SK-N-SH (cell line): ENCODE results near the gene C21orf91. TPM values are rescaled to one million over a fixed set of nuclear protein-coding genes. Genes with fewer than 3 reads are reported as not detected.

Source experiments
- CTCF ChIA-PET: fragments of 300-600, 350-600 bp; formaldehyde crosslinking; extraction: SDS; loops from one replicate; lab custom pipeline; 2021; lab: Yijun Ruan, JAX
- POLR2A ChIA-PET: fragments of 350-600 bp; sonication (Branson Sonifier 250); formaldehyde crosslinking; extraction: SDS; loops from one replicate; lab custom pipeline; 2020; ENCODE audit warnings: antibody characterized with exemption, inconsistent platforms; lab: Yijun Ruan, JAX
- DNase-seq: peaks from one replicate; pipeline ENCODE4 v3.0.0; 2012
- H2AFZ ChIP-seq: fragments of 200-600 bp; sonication (generic); 2 replicates; pipeline ENCODE4 v1.8.1; 2016; ENCODE audit warnings: antibody characterized with exemption, mild to moderate bottlenecking, low read depth
- H3F3A ChIP-seq: fragments of 200-600 bp; sonication (generic); replicated peaks from 2 replicates; pipeline ENCODE3; 2016; ENCODE audit warnings: antibody characterized with exemption, mild to moderate bottlenecking; ENCODE audit not compliant: insufficient read depth
- H3K27ac ChIP-seq, 2 experiments: fragments of 200-500 bp in 1 of 2; fragments of 200-600 bp in 1 of 2; sonication (Bioruptor generic) in 1 of 2; sonication (generic), shearing (Covaris generic) in 1 of 2; 2 replicates each; pipeline versions ENCODE4 v1.5.1 to v1.6.1; 2014 to 2016; ENCODE audit warnings: low read depth in 2 of 2, inconsistent platforms in 1 of 2, low read length in 1 of 2, mild to moderate bottlenecking in 1 of 2, mixed read lengths in 1 of 2
- H3K27me3 ChIP-seq: fragments of 200-600 bp; sonication (generic), shearing (Covaris generic); 2 replicates; pipeline ENCODE4 v1.6.1; 2016; ENCODE audit warnings: mixed run types; ENCODE audit not compliant: insufficient read depth
- H3K36me3 ChIP-seq, 2 experiments: fragments of 200-500 bp in 1 of 2; fragments of 200-600 bp in 1 of 2; sonication (Bioruptor generic) in 1 of 2; sonication (generic) in 1 of 2; replicated peaks in 1 of 2; 2 replicates each; pipeline versions ENCODE3 to v1.5.1; 2014 to 2016; ENCODE audit warnings: low read length in 1 of 2, mild to moderate bottlenecking in 1 of 2; ENCODE audit not compliant: insufficient read depth in 2 of 2, control insufficient read depth in 1 of 2
- H3K4me1 ChIP-seq, 2 experiments: fragments of 200-500 bp in 1 of 2; fragments of 200-600 bp in 1 of 2; sonication (Bioruptor generic) in 1 of 2; sonication (generic), shearing (Covaris generic) in 1 of 2; 2 replicates each; pipeline versions ENCODE4 v1.5.1 to v1.6.1; 2014 to 2016; ENCODE audit warnings: low read depth in 1 of 2, low read length in 1 of 2, mixed run types in 1 of 2; ENCODE audit not compliant: insufficient read depth in 2 of 2, control insufficient read depth in 1 of 2
- H3K4me2 ChIP-seq: fragments of 200-600 bp; sonication (generic), shearing (Covaris generic); 2 replicates; pipeline ENCODE4 v1.6.1; 2017; ENCODE audit warnings: mixed run types
- H3K4me3 ChIP-seq, 2 experiments: fragments of 200-500 bp in 1 of 2; fragments of 200-600 bp in 1 of 2; sonication (Bioruptor generic) in 1 of 2; sonication (generic), shearing (Covaris generic) in 1 of 2; 2 replicates each; pipeline versions ENCODE4 v1.5.1 to v1.8.1; 2014 to 2016; ENCODE audit warnings: low read depth in 2 of 2, inconsistent platforms in 1 of 2, low read length in 1 of 2, mild to moderate bottlenecking in 1 of 2, mixed read lengths in 1 of 2, moderate library complexity in 1 of 2
- H3K79me2 ChIP-seq: fragments of 200-600 bp; sonication (generic); 2 replicates; pipeline ENCODE4 v1.8.1; 2017; ENCODE audit warnings: mild to moderate bottlenecking; ENCODE audit not compliant: insufficient read depth
- H3K9ac ChIP-seq: fragments of 200-600 bp; sonication (generic); 2 replicates; pipeline ENCODE4 v1.6.1; 2017; ENCODE audit warnings: mixed run types
- H3K9me2 ChIP-seq: fragments of 200-600 bp; sonication (generic); 2 replicates; pipeline ENCODE4 v1.6.1; 2017; ENCODE audit warnings: mixed run types
- H3K9me3 ChIP-seq: fragments of 200-600 bp; sonication (generic); 2 replicates; pipeline ENCODE4 v1.6.1; 2017; ENCODE audit warnings: mixed run types, mild to moderate bottlenecking, moderate library complexity
- H4K20me1 ChIP-seq: fragments of 200-600 bp; sonication (generic); 2 replicates; pipeline ENCODE4 v1.6.1; 2017; ENCODE audit warnings: mild to moderate bottlenecking, mixed run types; ENCODE audit not compliant: insufficient read depth
- EZH2phosphoT487 ChIP-seq: fragments of 200-600 bp; sonication (generic); IDR thresholded peaks from 2 replicates; pipeline ENCODE4 v1.6.1; 2017; ENCODE audit warnings: low read depth, mixed run types, mild to moderate bottlenecking, antibody characterized with exemption, moderate library complexity, borderline replicate concordance
- FOSL2 ChIP-seq: IDR thresholded peaks from 2 replicates; pipeline ENCODE4 v1.4.0; 2012; ENCODE audit warnings: low read depth, mild to moderate bottlenecking, moderate library complexity, borderline replicate concordance
- FOXJ3 ChIP-seq: sonication (generic); formaldehyde crosslinking; IDR thresholded peaks from 2 replicates; pipeline ENCODE4 v1.5.1; 2020; ENCODE audit warnings: mild to moderate bottlenecking, missing genetic modification reagents
- FOXM1 ChIP-seq: IDR thresholded peaks from 2 replicates; pipeline ENCODE4 v1.4.0; 2012; ENCODE audit warnings: low read depth, mild to moderate bottlenecking
- MXI1 ChIP-seq: IDR thresholded peaks from 2 replicates; pipeline ENCODE4 v1.6.1; 2012; ENCODE audit warnings: mild to moderate bottlenecking, low read depth, low read length, improper control_type of control experiment
- NFIC ChIP-seq: IDR thresholded peaks from 2 replicates; pipeline ENCODE4 v1.4.0; 2012; ENCODE audit warnings: borderline replicate concordance
- POLR2AphosphoS5 ChIP-seq: IDR thresholded peaks from 2 replicates; pipeline ENCODE4 v1.6.1; 2012; ENCODE audit warnings: low read depth, low read length
- RXRA ChIP-seq: IDR thresholded peaks from 2 replicates; pipeline ENCODE4 v1.4.0; 2012; ENCODE audit warnings: low read depth, mild to moderate bottlenecking, borderline replicate concordance
- SIN3A ChIP-seq: IDR thresholded peaks from 2 replicates; pipeline ENCODE4 v1.6.1; 2012; ENCODE audit warnings: low read depth, mild to moderate bottlenecking, low read length, moderate library complexity, borderline replicate concordance
- SMC3 ChIP-seq: IDR thresholded peaks from 2 replicates; pipeline ENCODE4 v1.6.1; 2012; ENCODE audit warnings: low read depth, low read length, improper control_type of control experiment
- WGBS: methylation state at CpG from one replicate; pipeline ENCODE4 v1.1.6; 2017; ENCODE audit warnings: low lambda C conversion rate; 5-methylcytosine and 5-hydroxymethylcytosine counted together
- polyA plus RNA-seq, 3 experiments: library from polyadenylated mRNA; depleted of rRNA; stranded (reverse); fragments of >200 nt; gene quantifications; 2 replicates each; pipeline ENCODE4 v1.2.3, GENCODE V29; 2012
- TF ChIP-seq, protein P1 (sequence below): IDR thresholded peaks from 2 replicates; pipeline ENCODE4 v1.4.0; 2012; ENCODE audit warnings: low read depth
- TF ChIP-seq, protein P2 (sequence below): fragments of 150-350 bp; IDR thresholded peaks from 2 replicates; pipeline ENCODE4 v1.6.1; 2017; ENCODE audit warnings: antibody characterized with exemption, low read length, low read depth, borderline replicate concordance
- TF ChIP-seq, protein P3 (sequence below): fragments of 150-350 bp; IDR thresholded peaks from 2 replicates; pipeline ENCODE4 v1.6.1; 2016; ENCODE audit warnings: mild to moderate bottlenecking, low read depth, low read length

C21orf91 gene
- polyA plus RNA-seq, 1 of the 3 experiments (the other 2 are of a cell fraction), result 2.2 TPM

DNA sequence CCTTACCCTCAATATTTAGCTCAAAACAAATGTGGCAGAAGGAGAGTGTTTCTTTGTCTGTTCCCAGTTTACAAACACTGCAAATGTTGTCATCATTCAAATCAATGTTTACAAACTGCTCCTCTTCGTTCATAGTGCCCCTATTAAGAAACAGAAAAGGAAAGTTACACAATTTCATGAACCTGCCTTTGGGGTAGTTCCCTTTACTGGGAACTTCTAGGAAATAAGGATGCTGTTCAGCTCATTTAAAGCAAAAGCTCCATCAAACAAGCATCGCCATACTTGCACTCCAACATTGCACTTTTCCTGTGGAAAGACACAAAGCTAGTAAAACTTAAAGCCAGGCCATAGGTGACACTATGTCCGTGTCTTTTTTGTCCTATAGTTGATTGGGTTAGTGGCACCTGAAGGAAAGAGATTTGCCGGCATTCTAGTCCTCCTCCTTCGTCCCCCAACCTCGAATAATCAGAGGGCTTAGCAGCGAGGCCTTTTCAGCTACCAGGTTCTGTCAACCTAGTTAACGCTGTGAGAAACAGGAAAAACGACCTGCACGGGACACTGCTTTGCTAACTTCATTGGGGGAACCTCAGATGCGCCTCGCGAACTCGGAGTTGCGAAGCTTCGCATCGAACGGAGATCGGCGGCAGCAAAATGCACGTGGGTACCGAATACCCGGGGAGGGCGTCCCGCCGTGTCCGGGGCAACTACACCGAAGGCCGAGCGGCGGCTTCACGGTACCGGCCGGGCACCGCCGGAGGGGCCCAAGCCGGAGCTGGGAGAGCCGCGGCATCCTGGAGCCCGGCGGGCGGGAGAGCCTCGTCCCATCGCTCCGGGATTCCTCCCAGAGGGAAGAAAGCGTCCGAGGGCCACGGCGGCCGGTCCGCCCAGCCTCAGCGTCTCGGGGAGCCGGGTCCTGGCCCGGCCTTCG is 706 bp downstream of the C21orf91 start:
- peak overlapping the region; percentile 77 for H3K9ac ChIP-seq
- H3K4me1 ChIP-seq, result peaks cover 3 to 7% of the 10 kb centered on the region in 2 experiments; a peak in 2 of 4 replicates
- 13% methylated on average over 6 of the region's 56 CpGs for WGBS
- H3K27ac ChIP-seq, result peak overlapping the region; percentile 63 to 88; a peak in 2 of 4 replicates
- peaks cover 11 to 20% of the 10 kb centered on the region in 2 experiments for H3K36me3 ChIP-seq
- no peaks in the 10 kb centered on the region for H4K20me1 ChIP-seq
- DNase-seq, result peak; percentile 8
- POLR2A ChIA-PET, result interaction anchor here (0.8 to 2.0 kb wide), 2 partner anchors 35 to 208 kb away, joined by 3 to 6 read pairs; no protein-coding TSS in a partner anchor
- H3K9me3 ChIP-seq, result no peaks in the 10 kb centered on the region
- H3K79me2 ChIP-seq, result no peaks in the 10 kb centered on the region; the same call in 1 of the 2 replicates
- H3K4me2 ChIP-seq, result peak overlapping the region; percentile 85
- TF ChIP-seq, protein P1, sequence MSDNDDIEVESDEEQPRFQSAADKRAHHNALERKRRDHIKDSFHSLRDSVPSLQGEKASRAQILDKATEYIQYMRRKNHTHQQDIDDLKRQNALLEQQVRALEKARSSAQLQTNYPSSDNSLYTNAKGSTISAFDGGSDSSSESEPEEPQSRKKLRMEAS, result peak; percentile 84
- TF ChIP-seq MXI1, result peak; percentile 28; the same call in 1 of the 2 replicates
- TF ChIP-seq RXRA, result no peak
- TF ChIP-seq SIN3A, result no peak
- H3K27me3 ChIP-seq, result no peaks in the 10 kb centered on the region
- H3K4me3 ChIP-seq, result peak overlapping the region; percentile 86 to 93
- CTCF ChIA-PET, result interaction anchor here (1.0 to 1.6 kb wide), 4 partner anchors 8 to 106 kb away, joined by 3 to 9 read pairs (median 4); no protein-coding TSS in a partner anchor
- H3F3A ChIP-seq, result peaks cover 4% of the 10 kb centered on the region
- H2AFZ ChIP-seq, result peak overlapping the region; percentile 93; the same call in 1 of the 2 replicates
- H3K9me2 ChIP-seq, result no peaks in the 10 kb centered on the region

DNA sequence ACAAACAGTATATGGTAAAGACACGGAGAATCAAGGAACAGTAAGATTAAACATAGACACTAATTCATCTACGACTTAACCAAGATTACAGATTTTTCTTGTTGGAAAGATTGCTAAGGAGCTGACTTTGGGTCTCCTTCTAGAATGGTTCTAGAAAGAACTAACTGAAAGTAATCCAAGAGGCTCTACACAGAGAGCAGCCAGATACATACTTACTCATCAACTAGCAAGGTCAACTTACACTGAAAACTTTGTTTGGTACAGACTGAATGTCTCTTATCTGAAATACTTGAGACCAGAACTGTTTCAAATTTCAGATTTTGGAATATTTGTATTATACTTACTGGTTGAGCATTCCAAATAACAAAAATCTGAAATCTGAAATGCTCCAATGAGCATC is 5.8 kb downstream of the C21orf91 start:
- Histone ChIP-seq H2AFZ (no peak overlapping the region), H3K9ac (no peak overlapping the region), H3K79me2 (no peaks in the 10 kb centered on the region; the same call in 1 of the 2 replicates), H3F3A (no peaks in the 10 kb centered on the region), H3K27me3 (no peaks in the 10 kb centered on the region), H3K4me2 (no peak overlapping the region)
- CTCF ChIA-PET, result no interaction called here
- no peak for DNase-seq
- TF ChIP-seq, protein P2, sequence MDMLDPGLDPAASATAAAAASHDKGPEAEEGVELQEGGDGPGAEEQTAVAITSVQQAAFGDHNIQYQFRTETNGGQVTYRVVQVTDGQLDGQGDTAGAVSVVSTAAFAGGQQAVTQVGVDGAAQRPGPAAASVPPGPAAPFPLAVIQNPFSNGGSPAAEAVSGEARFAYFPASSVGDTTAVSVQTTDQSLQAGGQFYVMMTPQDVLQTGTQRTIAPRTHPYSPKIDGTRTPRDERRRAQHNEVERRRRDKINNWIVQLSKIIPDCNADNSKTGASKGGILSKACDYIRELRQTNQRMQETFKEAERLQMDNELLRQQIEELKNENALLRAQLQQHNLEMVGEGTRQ, result no peak
- TF ChIP-seq EZH2phosphoT487 (no peak), POLR2AphosphoS5 (no peak), MXI1 (no peak), NFIC (no peak), SMC3 (no peak), FOSL2 (no peak), FOXM1 (no peak), RXRA (no peak), FOXJ3 (CRISPR knock-in tag) (no peak)
- TF ChIP-seq, protein P3, sequence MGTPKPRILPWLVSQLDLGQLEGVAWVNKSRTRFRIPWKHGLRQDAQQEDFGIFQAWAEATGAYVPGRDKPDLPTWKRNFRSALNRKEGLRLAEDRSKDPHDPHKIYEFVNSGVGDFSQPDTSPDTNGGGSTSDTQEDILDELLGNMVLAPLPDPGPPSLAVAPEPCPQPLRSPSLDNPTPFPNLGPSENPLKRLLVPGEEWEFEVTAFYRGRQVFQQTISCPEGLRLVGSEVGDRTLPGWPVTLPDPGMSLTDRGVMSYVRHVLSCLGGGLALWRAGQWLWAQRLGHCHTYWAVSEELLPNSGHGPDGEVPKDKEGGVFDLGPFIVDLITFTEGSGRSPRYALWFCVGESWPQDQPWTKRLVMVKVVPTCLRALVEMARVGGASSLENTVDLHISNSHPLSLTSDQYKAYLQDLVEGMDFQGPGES, result no peak
- TF ChIP-seq, all 33 proteins: peak for 0
- Histone ChIP-seq H3K9me2 (no peaks in the 10 kb centered on the region), H3K36me3 (peaks cover 39 to 58% of the 10 kb centered on the region in 2 experiments), H3K9me3 (no peaks in the 10 kb centered on the region), H4K20me1 (no peaks in the 10 kb centered on the region), H3K4me3 (no peak overlapping the region), H3K27ac (no peak overlapping the region), H3K4me1 (peaks cover 5 to 7% of the 10 kb centered on the region in 2 experiments; a peak in 2 of 4 replicates)
- POLR2A ChIA-PET, result no interaction called here
- WGBS, result 98% methylated on average over 2 of the region's 2 CpGs
